Measurements from ENCODE around the gene ACSBG1. TPM values are rescaled to one million over a fixed set of nuclear protein-coding genes. Genes with fewer than 3 reads are reported as not detected.

The ACSBG1 gene
- polyA plus RNA-seq, 1 donor from 2014 or later: 0.32 TPM

DNA sequence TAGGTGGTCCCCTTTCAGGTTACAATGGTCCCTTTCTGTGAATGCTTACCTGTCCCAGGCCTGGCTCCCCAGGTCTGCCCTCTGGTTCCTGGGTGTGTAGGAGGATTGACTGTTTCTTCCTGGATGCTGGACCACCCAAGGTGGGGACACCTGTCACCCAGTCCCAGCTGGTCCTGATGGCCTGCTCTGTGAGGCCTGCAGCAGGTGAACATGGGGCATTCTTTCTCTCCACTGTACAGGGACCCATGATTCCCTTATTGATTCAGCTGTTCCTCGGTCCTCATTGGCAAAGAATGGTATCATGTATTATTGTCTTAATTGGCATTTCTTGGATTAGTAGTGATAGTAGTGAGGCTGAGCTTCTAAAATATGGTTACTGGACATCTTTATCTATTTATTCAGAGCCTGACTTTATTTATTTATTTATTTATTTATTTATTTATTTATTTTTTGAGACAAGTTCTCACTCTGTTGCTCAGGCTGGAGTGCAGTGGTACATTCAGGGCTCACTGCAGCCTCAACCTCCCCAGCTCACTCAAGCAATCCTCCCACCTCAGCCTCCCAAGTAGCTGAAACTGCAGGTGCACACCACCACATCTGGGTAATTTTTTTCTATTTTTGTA is 21.2 kb upstream of the ACSBG1 start:
- H3K27ac ChIP-seq (ENCODE audit: low read length): no peak overlapping the region
- no peaks in the 10 kb centered on the region for H3K27me3 ChIP-seq (ENCODE audit: insufficient read depth, low read depth, low read length)
- TF ChIP-seq EZH2 (IDR thresholded peaks at IDR 0.05; ENCODE audit: borderline replicate concordance, insufficient read depth, low read length, poor library complexity, severe bottlenecking) (no peak), RAD21 (conservative IDR thresholded peaks at IDR 0.05) (no peak), POLR2AphosphoS5 (IDR thresholded peaks at IDR 0.05) (no peak), TAF1 (IDR thresholded peaks at IDR 0.05; ENCODE audit: low read depth) (no peak)
- TF ChIP-seq, protein P1, sequence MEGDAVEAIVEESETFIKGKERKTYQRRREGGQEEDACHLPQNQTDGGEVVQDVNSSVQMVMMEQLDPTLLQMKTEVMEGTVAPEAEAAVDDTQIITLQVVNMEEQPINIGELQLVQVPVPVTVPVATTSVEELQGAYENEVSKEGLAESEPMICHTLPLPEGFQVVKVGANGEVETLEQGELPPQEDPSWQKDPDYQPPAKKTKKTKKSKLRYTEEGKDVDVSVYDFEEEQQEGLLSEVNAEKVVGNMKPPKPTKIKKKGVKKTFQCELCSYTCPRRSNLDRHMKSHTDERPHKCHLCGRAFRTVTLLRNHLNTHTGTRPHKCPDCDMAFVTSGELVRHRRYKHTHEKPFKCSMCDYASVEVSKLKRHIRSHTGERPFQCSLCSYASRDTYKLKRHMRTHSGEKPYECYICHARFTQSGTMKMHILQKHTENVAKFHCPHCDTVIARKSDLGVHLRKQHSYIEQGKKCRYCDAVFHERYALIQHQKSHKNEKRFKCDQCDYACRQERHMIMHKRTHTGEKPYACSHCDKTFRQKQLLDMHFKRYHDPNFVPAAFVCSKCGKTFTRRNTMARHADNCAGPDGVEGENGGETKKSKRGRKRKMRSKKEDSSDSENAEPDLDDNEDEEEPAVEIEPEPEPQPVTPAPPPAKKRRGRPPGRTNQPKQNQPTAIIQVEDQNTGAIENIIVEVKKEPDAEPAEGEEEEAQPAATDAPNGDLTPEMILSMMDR (IDR thresholded peaks at IDR 0.05; ENCODE audit: poor library complexity, severe bottlenecking): no peak

DNA sequence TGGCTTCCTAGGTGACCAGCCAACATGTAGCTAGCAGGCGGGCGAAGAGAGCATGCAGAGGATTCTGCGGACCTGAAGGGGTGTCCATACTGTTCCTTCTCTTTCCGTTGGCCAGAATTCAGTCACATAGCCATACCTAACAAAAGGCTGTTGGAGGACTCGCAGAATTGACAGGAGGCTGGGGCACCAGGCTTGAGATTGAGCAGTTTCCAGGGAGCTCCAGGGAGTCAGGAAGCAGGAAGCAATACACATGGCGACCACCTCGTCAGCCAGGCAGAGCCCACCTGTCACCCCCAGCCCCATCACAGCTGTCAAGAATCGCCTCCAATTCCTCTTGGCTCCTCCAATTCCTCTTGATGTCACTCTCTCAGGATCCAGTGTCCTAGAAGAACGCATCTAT is 16.8 kb upstream of the ACSBG1 start:
- TF ChIP-seq RAD21 (conservative IDR thresholded peaks at IDR 0.05): no peak
- TF ChIP-seq MXI1 (conservative IDR thresholded peaks at IDR 0.05; ENCODE audit: poor library complexity, severe bottlenecking): no peak
- TF ChIP-seq, protein P2, sequence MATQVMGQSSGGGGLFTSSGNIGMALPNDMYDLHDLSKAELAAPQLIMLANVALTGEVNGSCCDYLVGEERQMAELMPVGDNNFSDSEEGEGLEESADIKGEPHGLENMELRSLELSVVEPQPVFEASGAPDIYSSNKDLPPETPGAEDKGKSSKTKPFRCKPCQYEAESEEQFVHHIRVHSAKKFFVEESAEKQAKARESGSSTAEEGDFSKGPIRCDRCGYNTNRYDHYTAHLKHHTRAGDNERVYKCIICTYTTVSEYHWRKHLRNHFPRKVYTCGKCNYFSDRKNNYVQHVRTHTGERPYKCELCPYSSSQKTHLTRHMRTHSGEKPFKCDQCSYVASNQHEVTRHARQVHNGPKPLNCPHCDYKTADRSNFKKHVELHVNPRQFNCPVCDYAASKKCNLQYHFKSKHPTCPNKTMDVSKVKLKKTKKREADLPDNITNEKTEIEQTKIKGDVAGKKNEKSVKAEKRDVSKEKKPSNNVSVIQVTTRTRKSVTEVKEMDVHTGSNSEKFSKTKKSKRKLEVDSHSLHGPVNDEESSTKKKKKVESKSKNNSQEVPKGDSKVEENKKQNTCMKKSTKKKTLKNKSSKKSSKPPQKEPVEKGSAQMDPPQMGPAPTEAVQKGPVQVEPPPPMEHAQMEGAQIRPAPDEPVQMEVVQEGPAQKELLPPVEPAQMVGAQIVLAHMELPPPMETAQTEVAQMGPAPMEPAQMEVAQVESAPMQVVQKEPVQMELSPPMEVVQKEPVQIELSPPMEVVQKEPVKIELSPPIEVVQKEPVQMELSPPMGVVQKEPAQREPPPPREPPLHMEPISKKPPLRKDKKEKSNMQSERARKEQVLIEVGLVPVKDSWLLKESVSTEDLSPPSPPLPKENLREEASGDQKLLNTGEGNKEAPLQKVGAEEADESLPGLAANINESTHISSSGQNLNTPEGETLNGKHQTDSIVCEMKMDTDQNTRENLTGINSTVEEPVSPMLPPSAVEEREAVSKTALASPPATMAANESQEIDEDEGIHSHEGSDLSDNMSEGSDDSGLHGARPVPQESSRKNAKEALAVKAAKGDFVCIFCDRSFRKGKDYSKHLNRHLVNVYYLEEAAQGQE (IDR thresholded peaks at IDR 0.05; ENCODE audit: borderline replicate concordance): no peak
- no peak for TF ChIP-seq EP300 (conservative IDR thresholded peaks at IDR 0.05; ENCODE audit: poor library complexity, severe bottlenecking)
- no peak for TF ChIP-seq EZH2 (IDR thresholded peaks at IDR 0.05; ENCODE audit: borderline replicate concordance, insufficient read depth, low read length, poor library complexity, severe bottlenecking)
- no peak for TF ChIP-seq SMC3 (conservative IDR thresholded peaks at IDR 0.05; ENCODE audit: poor library complexity)
- no peak for TF ChIP-seq TAF1 (IDR thresholded peaks at IDR 0.05; ENCODE audit: low read depth)
- TF ChIP-seq POLR2AphosphoS5 (IDR thresholded peaks at IDR 0.05): no peak
- TF ChIP-seq, protein P1 (IDR thresholded peaks at IDR 0.05; ENCODE audit: poor library complexity, severe bottlenecking): no peak
- H3F3A ChIP-seq (ENCODE audit: insufficient read depth, low read length, poor library complexity, severe bottlenecking): no peaks in the 10 kb centered on the region
- H3K4me3 ChIP-seq (ENCODE audit: low read length): no peak overlapping the region
- H2AFZ ChIP-seq (ENCODE audit: low read depth, low read length): no peak overlapping the region
- H3K79me2 ChIP-seq (replicated peaks; ENCODE audit: insufficient read depth, low read length): no peaks in the 10 kb centered on the region
- H3K9me2 ChIP-seq (ENCODE audit: insufficient read depth, low read length): no peaks in the 10 kb centered on the region
- H3K9me3 ChIP-seq (ENCODE audit: low read length): no peaks in the 10 kb centered on the region
- H3K27ac ChIP-seq (ENCODE audit: low read length): no peak overlapping the region
- no peaks in the 10 kb centered on the region for H3K36me3 ChIP-seq (ENCODE audit: insufficient read depth, low read length)
- H3K9ac ChIP-seq (ENCODE audit: low read length): no peak overlapping the region
- H4K20me1 ChIP-seq (ENCODE audit: insufficient read depth): no peaks in the 10 kb centered on the region
- no peak overlapping the region for H3K4me2 ChIP-seq (ENCODE audit: low read length)
- no peaks in the 10 kb centered on the region for H3K27me3 ChIP-seq (ENCODE audit: insufficient read depth, low read depth, low read length)

More for the DNA sequence above, 21.2 kb upstream of the ACSBG1 start:
- Histone ChIP-seq H3K9ac (ENCODE audit: low read length) (no peak overlapping the region), H3F3A (ENCODE audit: insufficient read depth, low read length, poor library complexity, severe bottlenecking) (no peaks in the 10 kb centered on the region), H3K4me2 (ENCODE audit: low read length) (no peak overlapping the region), H2AFZ (ENCODE audit: low read depth, low read length) (no peak overlapping the region), H4K20me1 (ENCODE audit: insufficient read depth) (no peaks in the 10 kb centered on the region), H3K4me3 (ENCODE audit: low read length) (no peak overlapping the region), H3K9me2 (ENCODE audit: insufficient read depth, low read length) (no peaks in the 10 kb centered on the region), H3K9me3 (ENCODE audit: low read length) (no peaks in the 10 kb centered on the region), H3K79me2 (replicated peaks; ENCODE audit: insufficient read depth, low read length) (no peaks in the 10 kb centered on the region), H3K36me3 (ENCODE audit: insufficient read depth, low read length) (no peaks in the 10 kb centered on the region)
